Astrocyte (in vitro differentiated cells and primary cell): ENCODE measurements around the gene CRACR2A. TPM values are rescaled to one million over a fixed set of nuclear protein-coding genes. Genes with fewer than 3 reads are reported as not detected.

Experiments
- DNase-seq: peaks from one replicate; pipeline ENCODE4 v3.0.0-alpha.2; 2010; ENCODE audit warnings: low read depth
- FAIRE-seq: peaks from 2 replicates; lab custom pipeline; 2011; peaks lifted over from hg19 to GRCh38; lab: Jason Lieb, UNC
- H2AFZ ChIP-seq: 2 replicates; pipeline ENCODE4 v1.6.0; 2012; ENCODE audit warnings: low read depth, low read length, inconsistent platforms
- H3K27ac ChIP-seq: 2 replicates; pipeline ENCODE4 v1.5.1; 2011; ENCODE audit warnings: low read depth, low read length, inconsistent platforms
- H3K27me3 ChIP-seq: 2 replicates; pipeline ENCODE4 v1.6.0; 2011; ENCODE audit warnings: low read length, inconsistent platforms; ENCODE audit not compliant: insufficient read depth
- H3K36me3 ChIP-seq: 2 replicates; pipeline ENCODE4 v1.5.1; 2011; ENCODE audit warnings: low read length, inconsistent platforms; ENCODE audit not compliant: insufficient read depth
- H3K4me1 ChIP-seq: 2 replicates; pipeline ENCODE4 v1.5.1; 2011; ENCODE audit warnings: low read length, inconsistent platforms; ENCODE audit not compliant: insufficient read depth
- H3K4me2 ChIP-seq: 2 replicates; pipeline ENCODE4 v1.6.0; 2012; ENCODE audit warnings: low read length, inconsistent platforms
- H3K4me3 ChIP-seq: 2 replicates; pipeline ENCODE4 v1.5.1; 2011; ENCODE audit warnings: low read depth, mild to moderate bottlenecking, low read length, inconsistent platforms; ENCODE audit not compliant: insufficient read depth
- H3K79me2 ChIP-seq: 2 replicates; pipeline ENCODE4 v1.6.0; 2012; ENCODE audit warnings: mild to moderate bottlenecking, low read length, inconsistent platforms; ENCODE audit not compliant: insufficient read depth
- H3K9ac ChIP-seq: 2 replicates; pipeline ENCODE4 v1.6.0; 2012; ENCODE audit warnings: mild to moderate bottlenecking, low read length, inconsistent platforms
- H3K9me3 ChIP-seq: 2 replicates; pipeline ENCODE4 v1.5.1; 2012; ENCODE audit warnings: low read depth, mild to moderate bottlenecking, low read length, inconsistent platforms; ENCODE audit not compliant: insufficient read depth
- H4K20me1 ChIP-seq: 2 replicates; pipeline ENCODE4 v1.6.0; 2012; ENCODE audit warnings: low read length, inconsistent platforms; ENCODE audit not compliant: insufficient read depth
- H3K27ac Mint-ChIP-seq: one replicate; pipeline ENCODE4 v1.8.0; 2021; ENCODE audit warnings: mild to moderate bottlenecking, mixed read lengths; ENCODE audit not compliant: unreplicated experiment
- H3K27me3 Mint-ChIP-seq: one replicate; pipeline ENCODE4 v1.8.0; 2021; ENCODE audit warnings: low read depth, mixed read lengths; ENCODE audit not compliant: unreplicated experiment
- H3K36me3 Mint-ChIP-seq: one replicate; pipeline ENCODE4 v1.8.0; 2021; ENCODE audit warnings: low read depth, mixed read lengths; ENCODE audit not compliant: unreplicated experiment
- H3K4me1 Mint-ChIP-seq: one replicate; pipeline ENCODE4 v1.8.0; 2021; ENCODE audit warnings: low read depth, mixed read lengths; ENCODE audit not compliant: unreplicated experiment
- H3K4me3 Mint-ChIP-seq: one replicate; pipeline ENCODE4 v1.8.0; 2021; ENCODE audit warnings: mild to moderate bottlenecking, moderate library complexity, mixed read lengths; ENCODE audit not compliant: unreplicated experiment
- H3K9me3 Mint-ChIP-seq: one replicate; pipeline ENCODE4 v1.8.0; 2021; ENCODE audit warnings: mild to moderate bottlenecking, mixed read lengths; ENCODE audit not compliant: unreplicated experiment
- CTCF ChIP-seq: IDR thresholded peaks from 2 replicates; pipeline ENCODE4 v1.5.1; 2011; ENCODE audit warnings: low read depth, mild to moderate bottlenecking, inconsistent platforms, low read length, moderate library complexity; ENCODE audit not compliant: insufficient read depth
- EZH2 ChIP-seq: IDR thresholded peaks from 2 replicates; pipeline ENCODE4 v1.6.1; 2012; ENCODE audit warnings: mild to moderate bottlenecking, low read length, inconsistent platforms; ENCODE audit not compliant: insufficient read depth
- total RNA-seq: library from RNA; stranded (reverse); gene quantifications from 2 replicates; pipeline ENCODE4 v1.2.1, GENCODE V29; 2021

The CRACR2A gene
- total RNA-seq, 1 donor from 2014 or later: 1.5 TPM

- no peaks in the 10 kb centered on the region for H3K9me3 ChIP-seq
- FAIRE-seq (no peak), DNase-seq (no peak)
- H3K79me2 ChIP-seq: no peaks in the 10 kb centered on the region
- H3K4me1 ChIP-seq: no peaks in the 10 kb centered on the region
- H2AFZ ChIP-seq: no peak overlapping the region
- no peaks in the 10 kb centered on the region for H3K36me3 ChIP-seq
- no peaks in the 10 kb centered on the region for H4K20me1 ChIP-seq
- Mint-ChIP-seq H3K27me3 (peaks cover 41% of the 10 kb centered on the region), H3K9me3 (peaks cover 26% of the 10 kb centered on the region), H3K36me3 (no peaks in the 10 kb centered on the region), H3K4me3 (no peak overlapping the region), H3K27ac (no peak overlapping the region), H3K4me1 (no peaks in the 10 kb centered on the region)
- H3K27me3 ChIP-seq: no peaks in the 10 kb centered on the region
- no peak overlapping the region for H3K9ac ChIP-seq
- no peak overlapping the region for H3K4me3 ChIP-seq
- TF ChIP-seq EZH2: no peak
- TF ChIP-seq CTCF: no peak
- H3K4me2 ChIP-seq: no peak overlapping the region
- no peak overlapping the region for H3K27ac ChIP-seq
Measured at GRCh38 chr12:3685830-3686229, 67.1 kb downstream of the CRACR2A start.

- no peak overlapping the region for H2AFZ ChIP-seq
- DNase-seq: no peak
Measured at GRCh38 chr12:3684449-3685051, 68.4 kb downstream of the CRACR2A start.

More at GRCh38 chr12:3684449-3685051, 68.4 kb downstream of the CRACR2A start:
- FAIRE-seq: no peak
- no peaks in the 10 kb centered on the region for H3K4me1 ChIP-seq
- H4K20me1 ChIP-seq: no peaks in the 10 kb centered on the region
- no peaks in the 10 kb centered on the region for H3K9me3 ChIP-seq
- H3K4me2 ChIP-seq: no peak overlapping the region
- Mint-ChIP-seq H3K9me3 (peaks cover 16% of the 10 kb centered on the region), H3K4me1 (no peaks in the 10 kb centered on the region), H3K4me3 (no peak overlapping the region), H3K36me3 (no peaks in the 10 kb centered on the region), H3K27me3 (peaks cover 41% of the 10 kb centered on the region), H3K27ac (no peak overlapping the region)
- H3K27me3 ChIP-seq: no peaks in the 10 kb centered on the region
- no peak overlapping the region for H3K4me3 ChIP-seq
- H3K79me2 ChIP-seq: no peaks in the 10 kb centered on the region
- H3K27ac ChIP-seq: no peak overlapping the region
- no peak overlapping the region for H3K9ac ChIP-seq
- H3K36me3 ChIP-seq: no peaks in the 10 kb centered on the region
- TF ChIP-seq EZH2: no peak
- no peak for TF ChIP-seq CTCF
